ENCODE data around the gene PCDHGA3. TPM values are rescaled to one million over a fixed set of nuclear protein-coding genes. Genes with fewer than 3 reads are reported as not detected.
A peak's percentile ranks its signal among the peaks of the same experiment; 100 is the strongest.

The PCDHGA3 gene
- polyA plus RNA-seq, 2 of the 4 experiments (the other 2 are of a cell fraction): not detected

- TF ChIP-seq PBX3 (IDR thresholded peaks at IDR 0.05): peak; percentile 96
- TF ChIP-seq BCL3 (IDR thresholded peaks at IDR 0.05): peak; percentile 91
- no peak for TF ChIP-seq HES2 (IDR thresholded peaks at IDR 0.05)
- 0 out of 2 replicates have a peak, but pooled peaks have one; percentile 41 for TF ChIP-seq TFCP2L1 (CRISPR knock-in tag; IDR thresholded peaks at IDR 0.05)
- TF ChIP-seq ZFP36 (IDR thresholded peaks at IDR 0.05; ENCODE audit: borderline replicate concordance, partially characterized antibody): no peak
- no peak for TF ChIP-seq FOSB (CRISPR knock-in tag; IDR thresholded peaks at IDR 0.05)
- peak; percentile 85 to 88; a peak in 4 of 5 replicates for TF ChIP-seq JUN (IDR thresholded peaks at IDR 0.05)
- no peak for TF ChIP-seq ZSCAN20 (CRISPR knock-in tag; IDR thresholded peaks at IDR 0.05)
- peak; percentile 79 for TF ChIP-seq POLR2A (IDR thresholded peaks at IDR 0.05; ENCODE audit: low read length)
- TF ChIP-seq PHF8 (IDR thresholded peaks at IDR 0.05; ENCODE audit: borderline replicate concordance, low read depth): peak; percentile 100
- TF ChIP-seq MAX (IDR thresholded peaks at IDR 0.05): peak; percentile 84
- peak; percentile 78 for TF ChIP-seq CTCF (IDR thresholded peaks at IDR 0.05)
- TF ChIP-seq SMC3 (IDR thresholded peaks at IDR 0.05): no peak
- TF ChIP-seq CEBPB (IDR thresholded peaks at IDR 0.05): no peak
- no peak for TF ChIP-seq NPAS2 (CRISPR knock-in tag; IDR thresholded peaks at IDR 0.05; ENCODE audit: borderline replicate concordance)
- TF ChIP-seq RARB (CRISPR knock-in tag; IDR thresholded peaks at IDR 0.05): no peak
- no peak for TF ChIP-seq USF2 (IDR thresholded peaks at IDR 0.05)
- no peak for TF ChIP-seq HEYL (CRISPR knock-in tag; IDR thresholded peaks at IDR 0.05)
- peak; percentile 73 for TF ChIP-seq MAFK (IDR thresholded peaks at IDR 0.05; ENCODE audit: partially characterized antibody)
- no peak for TF ChIP-seq RNF2 (IDR thresholded peaks at IDR 0.05; ENCODE audit: borderline replicate concordance, low read depth)
- TF ChIP-seq CHD2 (IDR thresholded peaks at IDR 0.05; ENCODE audit: low read length, partially characterized antibody): peak; percentile 74
- peak; percentile 35; the same call in 1 of the 2 replicates for TF ChIP-seq HOXB5 (CRISPR knock-in tag; IDR thresholded peaks at IDR 0.05)
- TF ChIP-seq NFE2L2 (conservative IDR thresholded peaks at IDR 0.05; ENCODE audit: low read length): no peak
- no peak for TF ChIP-seq ESRRA (IDR thresholded peaks at IDR 0.05; ENCODE audit: borderline replicate concordance, low read length)
- no peak for TF ChIP-seq RCOR1 (IDR thresholded peaks at IDR 0.05; ENCODE audit: low read depth, low read length)
- TF ChIP-seq EHMT2 (IDR thresholded peaks at IDR 0.05; ENCODE audit: low read depth): no peak
- no peak for TF ChIP-seq KDM1A (IDR thresholded peaks at IDR 0.05; ENCODE audit: low read depth)
- TF ChIP-seq EHF (CRISPR knock-in tag; IDR thresholded peaks at IDR 0.05): no peak
- no peak for TF ChIP-seq BHLHE40 (IDR thresholded peaks at IDR 0.05; ENCODE audit: low read depth, low read length)
- TF ChIP-seq SREBF2 (IDR thresholded peaks at IDR 0.05): no peak
- TF ChIP-seq ZC3H11A (IDR thresholded peaks at IDR 0.05): no peak
- TF ChIP-seq TP53 (CRISPR knock-in tag; IDR thresholded peaks at IDR 0.05): no peak
- no peak for TF ChIP-seq ZNF302 (CRISPR knock-in tag; IDR thresholded peaks at IDR 0.05)
- TF ChIP-seq CBX2 (IDR thresholded peaks at IDR 0.05; ENCODE audit: borderline replicate concordance, low read depth): no peak
- no peak for TF ChIP-seq HDAC2 (IDR thresholded peaks at IDR 0.05)
- no peak for TF ChIP-seq EP300 (IDR thresholded peaks at IDR 0.05)
These were observed 23.1 kb upstream of the PCDHGA3 start, which contains the start of gene TAF7 (continued) for GRCh38 chr5:141320225-141321169.

Data from A549 (cell line).